ENCODE results near the gene BOD1L2. TPM values are rescaled to one million over a fixed set of nuclear protein-coding genes. Genes with fewer than 3 reads are reported as not detected.

Gene BOD1L2
- total RNA-seq, 1 donor from 2014 or later, result not detected

GRCh38 chr18:57171026-57171425 is 24.1 kb downstream of the BOD1L2 start:
- intact Hi-C loops (cut with micrococcal nuclease), result no loop called here
- H3K27me3 Mint-ChIP-seq (ENCODE audit: insufficient read depth), result no peaks in the 10 kb centered on the region
- H3K4me3 Mint-ChIP-seq, result no peak overlapping the region
- no peaks in the 10 kb centered on the region for H3K36me3 Mint-ChIP-seq (ENCODE audit: low read depth)
- H3K9me3 Mint-ChIP-seq, result no peaks in the 10 kb centered on the region
- H3K4me1 Mint-ChIP-seq (ENCODE audit: low read depth), result no peaks in the 10 kb centered on the region
- no peak for DNase-seq (ENCODE audit: low spot score)
- no peak overlapping the region for H3K27ac Mint-ChIP-seq

GRCh38 chr18:57175532-57175931 is 28.6 kb downstream of the BOD1L2 start:
- Mint-ChIP-seq H3K27ac (no peak overlapping the region), H3K4me3 (no peak overlapping the region), H3K9me3 (no peaks in the 10 kb centered on the region), H3K4me1 (ENCODE audit: low read depth) (no peaks in the 10 kb centered on the region), H3K36me3 (ENCODE audit: low read depth) (no peaks in the 10 kb centered on the region), H3K27me3 (ENCODE audit: insufficient read depth) (no peaks in the 10 kb centered on the region)
- DNase-seq (ENCODE audit: low spot score), result no peak
- intact Hi-C loops (cut with micrococcal nuclease), result no loop called here

- intact Hi-C loops (cut with micrococcal nuclease), result no loop called here
- H3K36me3 Mint-ChIP-seq (ENCODE audit: low read depth), result no peaks in the 10 kb centered on the region
Observed at GRCh38 chr18:57185434-57185833, 38.5 kb downstream of the BOD1L2 start.

GRCh38 chr18:57188851-57189557 is 42.1 kb downstream of the BOD1L2 start:
- H3K4me1 Mint-ChIP-seq (ENCODE audit: low read depth), result no peaks in the 10 kb centered on the region
- no peaks in the 10 kb centered on the region for H3K27me3 Mint-ChIP-seq (ENCODE audit: insufficient read depth)
- no peak overlapping the region for H3K4me3 Mint-ChIP-seq
- H3K36me3 Mint-ChIP-seq (ENCODE audit: low read depth), result no peaks in the 10 kb centered on the region
- DNase-seq (ENCODE audit: low spot score), result no peak
- peaks cover 16% of the 10 kb centered on the region for H3K9me3 Mint-ChIP-seq
- H3K27ac Mint-ChIP-seq, result no peak overlapping the region
- intact Hi-C loops (cut with micrococcal nuclease), result no loop called here

More at GRCh38 chr18:57185434-57185833, 38.5 kb downstream of the BOD1L2 start:
- H3K4me1 Mint-ChIP-seq (ENCODE audit: low read depth), result no peaks in the 10 kb centered on the region
- H3K27me3 Mint-ChIP-seq (ENCODE audit: insufficient read depth), result no peaks in the 10 kb centered on the region
- H3K4me3 Mint-ChIP-seq, result no peak overlapping the region
- no peak for DNase-seq (ENCODE audit: low spot score)
- peaks cover 20% of the 10 kb centered on the region for H3K9me3 Mint-ChIP-seq
- no peak overlapping the region for H3K27ac Mint-ChIP-seq

GRCh38 chr18:57190026-57190425 is 43.1 kb downstream of the BOD1L2 start:
- Mint-ChIP-seq H3K27me3 (ENCODE audit: insufficient read depth) (no peaks in the 10 kb centered on the region), H3K27ac (no peak overlapping the region), H3K4me3 (no peak overlapping the region), H3K9me3 (peaks cover 11% of the 10 kb centered on the region), H3K4me1 (ENCODE audit: low read depth) (no peaks in the 10 kb centered on the region), H3K36me3 (ENCODE audit: low read depth) (no peaks in the 10 kb centered on the region)
- DNase-seq (ENCODE audit: low spot score), result no peak
- intact Hi-C loops (cut with micrococcal nuclease), result no loop called here

GRCh38 chr18:57194070-57194469 is 47.2 kb downstream of the BOD1L2 start:
- DNase-seq (ENCODE audit: low spot score), result no peak
- Mint-ChIP-seq H3K27me3 (ENCODE audit: insufficient read depth) (no peaks in the 10 kb centered on the region), H3K4me1 (ENCODE audit: low read depth) (no peaks in the 10 kb centered on the region), H3K9me3 (no peaks in the 10 kb centered on the region), H3K4me3 (no peak overlapping the region), H3K36me3 (ENCODE audit: low read depth) (no peaks in the 10 kb centered on the region), H3K27ac (no peak overlapping the region)
- intact Hi-C loops (cut with micrococcal nuclease), result no loop called here

GRCh38 chr18:57194622-57195021 is 47.7 kb downstream of the BOD1L2 start:
- Mint-ChIP-seq H3K9me3 (no peaks in the 10 kb centered on the region), H3K27ac (no peak overlapping the region), H3K4me1 (ENCODE audit: low read depth) (no peaks in the 10 kb centered on the region), H3K36me3 (ENCODE audit: low read depth) (no peaks in the 10 kb centered on the region), H3K4me3 (no peak overlapping the region), H3K27me3 (ENCODE audit: insufficient read depth) (no peaks in the 10 kb centered on the region)
- DNase-seq (ENCODE audit: low spot score), result no peak
- intact Hi-C loops (cut with micrococcal nuclease), result no loop called here

- Mint-ChIP-seq H3K36me3 (ENCODE audit: low read depth) (no peaks in the 10 kb centered on the region), H3K27me3 (ENCODE audit: insufficient read depth) (no peaks in the 10 kb centered on the region), H3K4me3 (no peak overlapping the region), H3K9me3 (no peaks in the 10 kb centered on the region), H3K4me1 (ENCODE audit: low read depth) (no peaks in the 10 kb centered on the region), H3K27ac (no peak overlapping the region)
- intact Hi-C loops (cut with micrococcal nuclease), result no loop called here
- no peak for DNase-seq (ENCODE audit: low spot score)
Observed at GRCh38 chr18:57195341-57195740, 48.5 kb downstream of the BOD1L2 start.

GRCh38 chr18:57197261-57197660 is 50.4 kb downstream of the BOD1L2 start:
- Mint-ChIP-seq H3K4me1 (ENCODE audit: low read depth) (no peaks in the 10 kb centered on the region), H3K9me3 (no peaks in the 10 kb centered on the region), H3K4me3 (no peak overlapping the region), H3K27ac (no peak overlapping the region), H3K36me3 (ENCODE audit: low read depth) (no peaks in the 10 kb centered on the region), H3K27me3 (ENCODE audit: insufficient read depth) (peaks cover 3% of the 10 kb centered on the region)
- intact Hi-C loops (cut with micrococcal nuclease), result no loop called here
- no peak for DNase-seq (ENCODE audit: low spot score)

GRCh38 chr18:57198073-57198472 is 51.2 kb downstream of the BOD1L2 start:
- intact Hi-C loops (cut with micrococcal nuclease), result no loop called here
- no peaks in the 10 kb centered on the region for H3K9me3 Mint-ChIP-seq
- no peaks in the 10 kb centered on the region for H3K4me1 Mint-ChIP-seq (ENCODE audit: low read depth)
- H3K36me3 Mint-ChIP-seq (ENCODE audit: low read depth), result no peaks in the 10 kb centered on the region
- H3K27me3 Mint-ChIP-seq (ENCODE audit: insufficient read depth), result peaks cover 3% of the 10 kb centered on the region
- H3K4me3 Mint-ChIP-seq, result no peak overlapping the region
- H3K27ac Mint-ChIP-seq, result no peak overlapping the region
- DNase-seq (ENCODE audit: low spot score), result no peak

Other genes starting within 250 kb of the BOD1L2 start
- not detected in 2 replicates for gene ST8SIA3, start 205.5 kb downstream of the BOD1L2 start, total RNA-seq